Inflammatory macrophage (primary cell): ENCODE results near the gene LIN37.
"Not testable (repeated sequence)": the region's sequence is repeated elsewhere in the genome, so short reads cannot be mapped to it uniquely, and the experiment has no call there.

Experiments used
- DNase-seq, 2 donors: peaks; one replicate each; pipeline ENCODE4 v3.0.0-alpha.2; 2020 to 2022

Gene LIN37

GRCh38 chr19:35790981-35791813 lies 42.8 kb downstream of the LIN37 start:
- no peak for DNase-seq

DNA sequence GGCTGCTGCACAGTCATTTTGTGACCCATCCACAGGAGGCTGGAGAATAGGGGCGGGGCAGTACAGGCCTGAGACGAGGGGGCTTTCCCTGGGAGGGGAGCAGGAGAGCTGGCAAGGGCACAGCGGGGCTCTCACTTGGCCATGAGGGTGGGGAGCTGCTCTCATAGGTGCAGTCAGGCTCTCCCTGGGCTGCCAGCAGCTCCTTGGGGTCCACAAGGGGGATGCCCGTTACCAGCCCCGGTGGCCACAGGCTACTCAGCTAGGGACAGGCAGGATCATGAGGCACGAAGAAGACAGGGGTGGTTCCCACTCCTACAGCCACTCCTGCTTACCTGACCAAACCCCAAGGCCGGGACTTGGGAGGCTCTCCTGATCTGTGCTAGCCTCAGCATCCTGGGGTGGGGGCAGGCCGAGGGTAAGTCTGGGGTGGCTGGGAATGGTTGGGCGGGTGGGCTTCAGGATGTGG lies 43.5 kb downstream of the LIN37 start:
- no peak for DNase-seq

DNA sequence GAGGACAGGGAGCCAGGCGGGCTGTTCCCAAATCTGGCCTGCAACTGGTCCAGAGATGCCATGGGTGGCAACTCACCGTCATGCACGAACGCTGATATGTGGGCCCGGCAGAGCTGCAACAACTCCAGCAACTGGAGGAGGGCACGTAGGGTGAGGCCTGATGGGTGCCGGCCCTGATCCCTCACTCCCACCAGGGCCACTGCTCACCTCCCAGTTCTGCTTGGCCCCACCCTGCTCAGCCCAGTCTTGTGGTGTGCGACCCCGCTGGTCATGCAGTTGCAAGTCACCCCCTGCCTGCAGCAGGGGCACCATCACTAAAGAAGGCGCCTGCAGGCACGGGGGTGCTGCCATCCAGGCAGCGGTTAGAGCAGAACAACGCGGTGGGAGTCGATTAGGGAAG lies 43.9 kb downstream of the LIN37 start:
- DNase-seq = no peak

GRCh38 chr19:35792888-35793287 lies 44.5 kb downstream of the LIN37 start:
- DNase-seq = no peak

GRCh38 chr19:35793381-35794165 lies 45.2 kb downstream of the LIN37 start:
- DNase-seq = no peak

DNA sequence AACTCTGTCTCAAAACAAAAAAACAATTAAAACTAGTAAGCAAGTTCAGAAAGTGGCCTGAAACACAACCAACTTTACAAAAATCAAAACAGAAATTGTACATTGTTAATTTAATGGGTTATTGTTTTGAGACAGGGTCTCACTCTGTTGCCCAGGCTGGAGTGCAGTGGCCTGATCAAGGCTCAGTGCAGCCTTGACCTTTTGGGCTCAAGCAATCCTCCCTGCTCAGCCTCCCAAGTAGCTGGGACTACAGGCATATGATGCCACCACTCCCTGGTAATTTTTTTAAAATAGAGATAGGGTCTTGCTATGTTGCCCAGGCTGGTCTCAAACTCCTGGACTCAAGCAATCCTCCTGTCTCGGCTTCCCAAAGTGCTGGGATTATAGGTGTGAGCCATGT lies 47.2 kb downstream of the LIN37 start:
- DNase-seq = not testable (repeated sequence)

DNA sequence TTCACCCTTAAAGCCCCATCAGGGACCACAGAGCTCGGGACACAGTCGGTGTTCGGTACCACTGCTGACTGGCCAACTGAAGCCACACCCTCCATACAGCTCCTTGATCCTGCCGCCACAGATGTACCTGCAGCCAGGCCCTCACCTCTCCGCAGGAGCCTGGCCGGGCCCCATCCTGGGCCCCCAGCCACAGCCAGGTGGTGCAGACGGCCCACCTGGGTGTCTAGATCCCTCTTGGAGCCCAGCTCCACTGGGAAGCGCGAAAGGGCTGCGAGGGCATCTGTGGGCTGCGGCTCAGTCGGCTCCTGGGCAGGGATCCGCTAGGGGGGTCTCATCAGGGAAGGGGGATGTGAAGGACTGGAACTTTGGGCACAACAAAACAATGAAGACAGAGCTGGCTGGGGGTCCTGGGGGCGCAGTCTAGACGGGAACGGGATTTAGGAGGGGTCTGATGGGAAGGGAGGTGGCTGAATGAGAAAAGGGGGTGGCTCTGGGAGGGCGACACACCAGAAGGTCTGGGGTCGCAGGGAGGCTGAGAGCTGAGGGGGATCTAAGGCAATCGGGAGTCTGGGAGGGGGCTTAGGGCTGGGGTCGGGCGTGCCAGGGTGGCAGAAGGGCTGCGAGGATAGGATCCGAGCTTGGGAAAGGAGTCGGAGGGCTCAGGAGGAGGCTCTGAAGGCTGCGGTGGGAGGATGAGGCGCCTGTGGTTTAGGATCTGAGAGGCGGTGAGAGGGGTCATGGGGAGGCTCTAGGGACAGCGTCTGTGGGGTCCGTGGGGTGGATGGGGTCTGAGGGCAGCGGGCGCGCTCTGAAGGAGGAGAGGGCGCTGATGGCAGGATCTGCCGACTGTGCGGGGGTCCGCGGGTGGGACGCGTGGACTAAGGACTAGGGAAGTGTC lies 48.5 kb downstream of the LIN37 start:
- no peak for DNase-seq

- no peak for DNase-seq
Measured at GRCh38 chr19:35797663-35798062, 49.3 kb downstream of the LIN37 start.

GRCh38 chr19:35801828-35802227 lies 53.5 kb downstream of the LIN37 start:
- DNase-seq = no peak
